CD4-positive, alpha-beta T cell treated with Interleukin-21 for 1 hour (primary cell): ENCODE measurements around the gene SEPHS2.

ENCODE experiments used
- DNase-seq: peaks from one replicate; pipeline ENCODE4 v3.0.0-alpha.2; 2020

The SEPHS2 gene

GRCh38 chr16:30429418-30429677, 16.3 kb downstream of the SEPHS2 start:
- no peak for DNase-seq

GRCh38 chr16:30428055-30428454, 17.6 kb downstream of the SEPHS2 start:
- DNase-seq, result no peak

- no peak for DNase-seq
These were observed 24.7 kb downstream of the SEPHS2 start for GRCh38 chr16:30421010-30421409.

GRCh38 chr16:30418350-30419181, 27.1 kb downstream of the SEPHS2 start:
- DNase-seq, result no peak

GRCh38 chr16:30417529-30418349, 27.9 kb downstream of the SEPHS2 start:
- peak; percentile 91 for DNase-seq

GRCh38 chr16:30416624-30417528, 28.8 kb downstream of the SEPHS2 start:
- no peak for DNase-seq

GRCh38 chr16:30416047-30416603, 29.5 kb downstream of the SEPHS2 start:
- no peak for DNase-seq

GRCh38 chr16:30414159-30414558, 31.5 kb downstream of the SEPHS2 start:
- DNase-seq, result no peak

GRCh38 chr16:30413112-30413806, 32.4 kb downstream of the SEPHS2 start:
- DNase-seq, result no peak

- DNase-seq, result peak; percentile 93
These were observed 36.3 kb downstream of the SEPHS2 start for GRCh38 chr16:30409125-30410060.

- DNase-seq, result no peak
These were observed 37.7 kb downstream of the SEPHS2 start for GRCh38 chr16:30407804-30408534.

GRCh38 chr16:30407102-30407803, 38.4 kb downstream of the SEPHS2 start, which contains the start of gene ZNF771:
Gene ZNF771, plus strand, starts transcription at chr16:30407606. Its CDS starts 448 bp downstream, at chr16:30408054.
- DNase-seq, result peak; percentile 91

GRCh38 chr16:30406795-30407101, 38.9 kb downstream of the SEPHS2 start:
- DNase-seq, result no peak

- DNase-seq, result no peak
These were observed 43.8 kb downstream of the SEPHS2 start for GRCh38 chr16:30401768-30402425.

GRCh38 chr16:30399435-30400186, 46.1 kb downstream of the SEPHS2 start:
- no peak for DNase-seq

GRCh38 chr16:30398661-30399434, 46.8 kb downstream of the SEPHS2 start:
- no peak for DNase-seq
